ENCODE results near the gene NOD2.

Gene NOD2

DNA sequence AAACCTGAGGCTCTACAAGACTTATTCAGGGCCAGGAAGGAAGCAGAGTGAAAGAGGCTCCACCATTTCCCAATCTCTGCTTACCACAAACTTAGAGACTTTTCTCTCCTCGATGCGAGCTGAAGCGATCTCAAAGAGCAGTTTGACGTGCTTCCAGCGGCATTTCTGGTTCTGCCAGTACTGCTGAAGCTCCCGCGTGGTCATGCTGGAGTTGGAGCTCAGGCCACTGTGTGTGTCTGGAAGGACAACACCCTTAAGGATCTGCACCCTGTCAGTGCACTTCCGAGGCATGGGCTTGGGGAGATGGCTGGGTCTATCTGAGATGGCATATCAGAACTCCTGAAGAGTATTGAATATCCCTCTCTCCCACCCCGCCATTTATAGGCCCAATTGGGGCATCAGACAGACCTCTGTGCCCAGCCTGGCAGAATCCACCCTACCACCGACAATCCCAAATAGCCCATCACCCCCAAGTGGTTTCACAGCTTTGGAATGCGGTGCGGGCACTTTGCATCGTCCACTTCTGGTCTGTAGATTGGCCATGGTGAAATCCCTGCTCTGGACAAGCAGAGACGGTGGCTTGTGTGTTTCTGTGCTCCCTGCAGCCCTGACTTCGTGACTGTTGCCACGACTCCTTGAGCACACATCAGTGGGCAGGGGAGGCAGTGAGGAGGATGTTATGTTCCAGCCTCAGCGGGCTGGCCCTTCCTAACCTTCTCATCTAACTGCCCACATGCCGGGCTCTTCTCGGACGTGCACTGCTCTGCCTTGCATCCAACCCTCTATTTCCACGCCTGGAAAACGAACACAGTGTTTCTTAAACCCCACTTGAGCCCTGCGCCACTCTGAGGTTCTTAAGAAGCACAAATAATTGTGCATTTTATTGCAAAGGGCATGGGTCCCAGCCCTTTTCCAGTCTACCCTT is 17.5 kb upstream of the NOD2 start:
- H3K9me3 ChIP-seq (replicated peaks in 1 of 2; ENCODE audit: control insufficient read depth in 2 of 2, insufficient read depth in 1 of 2, low read depth in 1 of 2, low read length in 2 of 2) = peaks cover 10 to 15% of the 10 kb centered on the region in 2 donors
- H2BK120ac ChIP-seq (ENCODE audit: low read depth, low read length) = no peak overlapping the region
- H3K36me3 ChIP-seq (replicated peaks in 1 of 2; ENCODE audit: control insufficient read depth in 2 of 2, insufficient read depth in 2 of 2, low read length in 2 of 2) = no peaks in the 10 kb centered on the region
- H3K14ac ChIP-seq (ENCODE audit: low read length) = no peak overlapping the region
- H2AK5ac ChIP-seq (ENCODE audit: low read depth, low read length) = no peak overlapping the region
- H3K27ac ChIP-seq (replicated peaks; ENCODE audit: low read length) = no peak overlapping the region
- no peak overlapping the region for H2BK12ac ChIP-seq (ENCODE audit: low read length)
- peak overlapping the region; percentile 21 for H2BK15ac ChIP-seq (ENCODE audit: low read length)
- no peaks in the 10 kb centered on the region for H3K4me1 ChIP-seq (ENCODE audit: control insufficient read depth in 2 of 2, insufficient read depth in 1 of 2, low read depth in 1 of 2, low read length in 2 of 2)
- H3K9ac ChIP-seq (ENCODE audit: low read depth, low read length, poor library complexity) = no peak overlapping the region
- H3K4me2 ChIP-seq (ENCODE audit: insufficient read depth, low read length, poor library complexity, severe bottlenecking) = no peak overlapping the region
- H3K18ac ChIP-seq (ENCODE audit: low read length) = peak overlapping the region; percentile 35
- DNase-seq (ENCODE audit: low spot score) = no peak
- no peak overlapping the region for H2AFZ ChIP-seq (ENCODE audit: low read length)
- H3K4me3 ChIP-seq (ENCODE audit: low read length in 2 of 2) = no peak overlapping the region
- no CpG with 5 or more reads among the region's 23 CpGs for WGBS, 2 donors (ENCODE audit: extremely low coverage in 2 of 2, insufficient read length in 2 of 2, insufficient replicate concordance in 1 of 2)
- H2BK5ac ChIP-seq (ENCODE audit: low read length) = no peak overlapping the region
- H3K79me1 ChIP-seq (ENCODE audit: low read depth, low read length) = no peaks in the 10 kb centered on the region
- no peak overlapping the region for H3K4ac ChIP-seq (ENCODE audit: low read length)
- H3K27me3 ChIP-seq (ENCODE audit: control insufficient read depth in 3 of 3, insufficient read depth in 3 of 3, low read depth in 1 of 3, low read length in 3 of 3) = no peaks in the 10 kb centered on the region
- no peak overlapping the region for H3K23ac ChIP-seq (ENCODE audit: low read depth, low read length, poor library complexity)
- no peak overlapping the region for H4K8ac ChIP-seq (ENCODE audit: low read depth, low read length)
- no peak overlapping the region for H4K91ac ChIP-seq (ENCODE audit: low read depth, low read length, poor library complexity)

GRCh38 chr16:50676684-50677225 is 16.7 kb upstream of the NOD2 start:
- no peak overlapping the region for H2AFZ ChIP-seq (ENCODE audit: low read length)
- no peak overlapping the region for H3K14ac ChIP-seq (ENCODE audit: low read length)
- H2BK120ac ChIP-seq (ENCODE audit: low read depth, low read length) = no peak overlapping the region
- H3K4me3 ChIP-seq (ENCODE audit: low read length in 2 of 2) = no peak overlapping the region
- no peak overlapping the region for H2BK5ac ChIP-seq (ENCODE audit: low read length)
- no peaks in the 10 kb centered on the region for H3K4me1 ChIP-seq (ENCODE audit: control insufficient read depth in 2 of 2, insufficient read depth in 1 of 2, low read depth in 1 of 2, low read length in 2 of 2)
- no peak overlapping the region for H4K91ac ChIP-seq (ENCODE audit: low read depth, low read length, poor library complexity)
- DNase-seq (ENCODE audit: low spot score) = no peak
- H3K4me2 ChIP-seq (ENCODE audit: insufficient read depth, low read length, poor library complexity, severe bottlenecking) = no peak overlapping the region
- peaks cover 8 to 11% of the 10 kb centered on the region in 2 donors for H3K9me3 ChIP-seq (replicated peaks in 1 of 2; ENCODE audit: control insufficient read depth in 2 of 2, insufficient read depth in 1 of 2, low read depth in 1 of 2, low read length in 2 of 2)
- H2AK5ac ChIP-seq (ENCODE audit: low read depth, low read length) = peak overlapping the region; percentile 30
- H2BK12ac ChIP-seq (ENCODE audit: low read length) = no peak overlapping the region
- no peak overlapping the region for H3K23ac ChIP-seq (ENCODE audit: low read depth, low read length, poor library complexity)
- no CpG with 5 or more reads among the region's 9 CpGs for WGBS, 2 donors (ENCODE audit: extremely low coverage in 2 of 2, insufficient read length in 2 of 2, insufficient replicate concordance in 1 of 2)
- no peak overlapping the region for H3K27ac ChIP-seq (replicated peaks; ENCODE audit: low read length)
- no peak overlapping the region for H3K4ac ChIP-seq (ENCODE audit: low read length)
- no peak overlapping the region for H4K8ac ChIP-seq (ENCODE audit: low read depth, low read length)
- H3K27me3 ChIP-seq (ENCODE audit: control insufficient read depth in 3 of 3, insufficient read depth in 3 of 3, low read depth in 1 of 3, low read length in 3 of 3) = no peaks in the 10 kb centered on the region
- H2BK15ac ChIP-seq (ENCODE audit: low read length) = no peak overlapping the region
- H3K9ac ChIP-seq (ENCODE audit: low read depth, low read length, poor library complexity) = no peak overlapping the region
- H3K79me1 ChIP-seq (ENCODE audit: low read depth, low read length) = no peaks in the 10 kb centered on the region
- H3K36me3 ChIP-seq (replicated peaks in 1 of 2; ENCODE audit: control insufficient read depth in 2 of 2, insufficient read depth in 2 of 2, low read length in 2 of 2) = no peaks in the 10 kb centered on the region
- H3K18ac ChIP-seq (ENCODE audit: low read length) = no peak overlapping the region

GRCh38 chr16:50677351-50677750 is 16.1 kb upstream of the NOD2 start:
- H3K4me2 ChIP-seq (ENCODE audit: insufficient read depth, low read length, poor library complexity, severe bottlenecking) = no peak overlapping the region
- H3K4me1 ChIP-seq (ENCODE audit: control insufficient read depth in 2 of 2, insufficient read depth in 1 of 2, low read depth in 1 of 2, low read length in 2 of 2) = no peaks in the 10 kb centered on the region
- peak overlapping the region; percentile 47 for H2BK5ac ChIP-seq (ENCODE audit: low read length)
- no CpG with 5 or more reads among the region's 7 CpGs for WGBS, 2 donors (ENCODE audit: extremely low coverage in 2 of 2, insufficient read length in 2 of 2, insufficient replicate concordance in 1 of 2)
- H3K4me3 ChIP-seq (ENCODE audit: low read length in 2 of 2) = no peak overlapping the region
- H3K79me1 ChIP-seq (ENCODE audit: low read depth, low read length) = no peaks in the 10 kb centered on the region
- H3K23ac ChIP-seq (ENCODE audit: low read depth, low read length, poor library complexity) = no peak overlapping the region
- no peak overlapping the region for H2AFZ ChIP-seq (ENCODE audit: low read length)
- H4K91ac ChIP-seq (ENCODE audit: low read depth, low read length, poor library complexity) = no peak overlapping the region
- H3K9ac ChIP-seq (ENCODE audit: low read depth, low read length, poor library complexity) = no peak overlapping the region
- no peak overlapping the region for H4K8ac ChIP-seq (ENCODE audit: low read depth, low read length)
- no peak overlapping the region for H2BK120ac ChIP-seq (ENCODE audit: low read depth, low read length)
- H2BK12ac ChIP-seq (ENCODE audit: low read length) = no peak overlapping the region
- peaks cover 2 to 5% of the 10 kb centered on the region in 2 donors for H3K9me3 ChIP-seq (replicated peaks in 1 of 2; ENCODE audit: control insufficient read depth in 2 of 2, insufficient read depth in 1 of 2, low read depth in 1 of 2, low read length in 2 of 2)
- no peak for DNase-seq (ENCODE audit: low spot score)
- H3K36me3 ChIP-seq (replicated peaks in 1 of 2; ENCODE audit: control insufficient read depth in 2 of 2, insufficient read depth in 2 of 2, low read length in 2 of 2) = no peaks in the 10 kb centered on the region
- no peak overlapping the region for H3K4ac ChIP-seq (ENCODE audit: low read length)
- no peak overlapping the region for H2AK5ac ChIP-seq (ENCODE audit: low read depth, low read length)
- H2BK15ac ChIP-seq (ENCODE audit: low read length) = no peak overlapping the region
- no peaks in the 10 kb centered on the region for H3K27me3 ChIP-seq (ENCODE audit: control insufficient read depth in 3 of 3, insufficient read depth in 3 of 3, low read depth in 1 of 3, low read length in 3 of 3)
- no peak overlapping the region for H3K27ac ChIP-seq (replicated peaks; ENCODE audit: low read length)
- no peak overlapping the region for H3K14ac ChIP-seq (ENCODE audit: low read length)
- H3K18ac ChIP-seq (ENCODE audit: low read length) = no peak overlapping the region

GRCh38 chr16:50678531-50678930 is 14.9 kb upstream of the NOD2 start:
- Histone ChIP-seq H2BK12ac (ENCODE audit: low read length) (no peak overlapping the region), H3K4me1 (ENCODE audit: control insufficient read depth in 2 of 2, insufficient read depth in 1 of 2, low read depth in 1 of 2, low read length in 2 of 2) (no peaks in the 10 kb centered on the region), H2AK5ac (ENCODE audit: low read depth, low read length) (no peak overlapping the region), H3K9ac (ENCODE audit: low read depth, low read length, poor library complexity) (no peak overlapping the region), H3K14ac (ENCODE audit: low read length) (no peak overlapping the region), H2AFZ (ENCODE audit: low read length) (no peak overlapping the region), H3K4me3 (ENCODE audit: low read length in 2 of 2) (no peak overlapping the region), H4K8ac (ENCODE audit: low read depth, low read length) (no peak overlapping the region), H3K4ac (ENCODE audit: low read length) (no peak overlapping the region), H3K9me3 (replicated peaks in 1 of 2; ENCODE audit: control insufficient read depth in 2 of 2, insufficient read depth in 1 of 2, low read depth in 1 of 2, low read length in 2 of 2) (no peaks in the 10 kb centered on the region), H2BK120ac (ENCODE audit: low read depth, low read length) (no peak overlapping the region), H3K27me3 (ENCODE audit: control insufficient read depth in 3 of 3, insufficient read depth in 3 of 3, low read depth in 1 of 3, low read length in 3 of 3) (no peaks in the 10 kb centered on the region), H4K91ac (ENCODE audit: low read depth, low read length, poor library complexity) (no peak overlapping the region), H3K18ac (ENCODE audit: low read length) (no peak overlapping the region), H2BK15ac (ENCODE audit: low read length) (no peak overlapping the region), H3K4me2 (ENCODE audit: insufficient read depth, low read length, poor library complexity, severe bottlenecking) (no peak overlapping the region), H3K79me1 (ENCODE audit: low read depth, low read length) (no peaks in the 10 kb centered on the region), H2BK5ac (ENCODE audit: low read length) (no peak overlapping the region), H3K23ac (ENCODE audit: low read depth, low read length, poor library complexity) (no peak overlapping the region), H3K36me3 (replicated peaks in 1 of 2; ENCODE audit: control insufficient read depth in 2 of 2, insufficient read depth in 2 of 2, low read length in 2 of 2) (no peaks in the 10 kb centered on the region), H3K27ac (replicated peaks; ENCODE audit: low read length) (no peak overlapping the region)
- no CpG with 5 or more reads among the region's 3 CpGs for WGBS, 2 donors (ENCODE audit: extremely low coverage in 2 of 2, insufficient read length in 2 of 2, insufficient replicate concordance in 1 of 2)
- no peak for DNase-seq (ENCODE audit: low spot score)

Measured in neuronal stem cell (in vitro differentiated cells).